Adrenal gland (tissue), 12 donors: ENCODE results near the gene PCDHGA8. TPM values are rescaled to one million over a fixed set of nuclear protein-coding genes. Genes with fewer than 3 reads are reported as not detected.
A peak's percentile ranks its signal among the peaks of the same experiment; 100 is the strongest.

Source experiments
- DNase-seq, 7 donors: peaks; one replicate each; pipeline ENCODE4 v3.0.0-alpha.2; 2019 to 2020
- H3K27ac ChIP-seq, 5 donors: fragments of 200-600 bp; sonication (generic) in 4 of 5; 1 replicate in 3 of 5; 2 replicates in 2 of 5; pipeline versions ENCODE4 v1.5.1 to v1.8.0; 2016 to 2020; ENCODE audit warnings: mild to moderate bottlenecking in 1 of 5
- H3K27me3 ChIP-seq: fragments of 200-600 bp; 2 replicates; pipeline ENCODE4 v1.8.0; 2021
- H3K36me3 ChIP-seq, 2 donors: fragments of 200-600 bp; replicated peaks in 1 of 2; 1 replicate in 1 of 2; 2 replicates in 1 of 2; pipeline versions ENCODE4 v1.5.1 to v1.8.0; 2018 to 2022
- H3K4me1 ChIP-seq, 2 donors: fragments of 200-600 bp; replicated peaks in 1 of 2; 1 replicate in 1 of 2; 2 replicates in 1 of 2; pipeline versions ENCODE4 v1.5.1 to v1.8.0; 2018 to 2021
- H3K4me3 ChIP-seq, 4 donors: fragments of 200-600 bp; sonication (generic) in 3 of 4; one replicate each; pipeline ENCODE4 v1.5.1; 2016 to 2018
- H3K9me3 ChIP-seq, 3 donors: fragments of 200-600 bp; sonication (generic) in 1 of 3; replicated peaks in 1 of 3; 1 replicate in 2 of 3; 2 replicates in 1 of 3; pipeline versions ENCODE4 v1.5.1 to v1.8.0; 2016 to 2021
- CTCF ChIP-seq, 6 experiments: fragments of 450-650 bp in 4 of 6; fragments of 200-600 bp in 2 of 6; sonication (generic) in 1 of 6; IDR thresholded peaks; 1 replicate in 5 of 6; 2 replicates in 1 of 6; pipeline versions ENCODE4 v1.5.1 to v1.8.0; 2016 to 2021; ENCODE audit warnings: antibody characterized with exemption in 6 of 6, mild to moderate bottlenecking in 2 of 6, moderate library complexity in 1 of 6
- POLR2A ChIP-seq, 2 donors: fragments of 450-650 bp; IDR thresholded peaks; one replicate each; pipeline ENCODE4 v1.6.1; 2017; ENCODE audit warnings: antibody characterized with exemption in 2 of 2, mild to moderate bottlenecking in 2 of 2, moderate library complexity in 1 of 2
- WGBS, 4 donors: extraction: QIAGEN DNeasy Blood & Tissue Kit in 2 of 4; methylation state at CpG; one replicate each; pipeline versions ENCODE4 v1.1.5 to v1.1.7; 2013 to 2017; 5-methylcytosine and 5-hydroxymethylcytosine counted together
- intact Hi-C, 2 donors: fragments of 100-400 bp; cut with DNase I; formaldehyde crosslinking; loops; one replicate each; pipeline versions ENCODE4 v1.14.1 to v1.15.0; 2022 to 2023
- polyA plus RNA-seq, 3 donors: library from polyadenylated mRNA; stranded (reverse); fragments of 200-250 nt in 2 of 3; fragments of 350-450 nt in 1 of 3; fragmentation: Illumina TruSeq in 1 of 3; extraction: RNeasy Lipid Tissue Mini Kit (QIAGEN cat#74804) in 1 of 3; gene quantifications; one replicate each; pipeline ENCODE4 v1.2.3, GENCODE V29; 2013 to 2014
- total RNA-seq, 9 donors: library from RNA; depleted of rRNA in 4 of 9; stranded (reverse); fragments of >200 nt in 4 of 9; fragments of 120-200 nt in 1 of 9; fragmentation: NEBNext Ultra II Directional in 1 of 9; extraction: Animal tissue kit (Norgen Biotek cat#: 25700) in 1 of 9; gene quantifications; one replicate each; pipeline versions ENCODE4 v1.1.0 to v1.2.4, GENCODE V29; 2013 to 2023
- donor health status: healthy with polysubstance abuse.
- donor health status: Bipolar disorder and iron deficiency.
- donor health status: DM: yes; HTN: yes; CAD: no.
- donor health status: DM: no; HTN: no; CAD: no.
- donor health status: DM: no; HTN: no; CAD: no.
- donor health status: DM: yes; HTN: yes; CAD: no.

PCDHGA8 gene
- total and polyA plus RNA-seq, 12 donors = 0.06 to 4.0 (median 0.82) TPM

- Histone ChIP-seq H3K4me3 (no peak overlapping the region), H3K27me3 (no peaks in the 10 kb centered on the region), H3K4me1 (no peaks in the 10 kb centered on the region), H3K36me3 (no peaks in the 10 kb centered on the region), H3K27ac (no peak overlapping the region), H3K9me3 (peaks cover 0 to 18% (median 14%) of the 10 kb centered on the region in 3 donors)
- TF ChIP-seq CTCF (IDR thresholded peaks at IDR 0.05) (no peak), POLR2A (IDR thresholded peaks at IDR 0.05) (no peak)
- 24 to 59% (median 25%) methylated on average over 9 to 34 of the region's 36 CpGs for WGBS, 4 donors
- DNase-seq = no peak
- intact Hi-C loops = no loop called here
Observed at GRCh38 chr5:141351591-141351990, 40.8 kb upstream of the PCDHGA8 start.

- Histone ChIP-seq H3K27ac (no peak within 1 kb of the TSS), H3K4me1 (no peaks in the 10 kb centered on the region), H3K27me3 (no peaks in the 10 kb centered on the region), H3K36me3 (no peaks in the 10 kb centered on the region), H3K4me3 (peak within 1 kb of the TSS in 1 of 4 donors; percentile 45), H3K9me3 (peaks cover 0 to 14% (median 13%) of the 10 kb centered on the region in 3 donors)
- TF ChIP-seq CTCF (IDR thresholded peaks at IDR 0.05) (peak in 3 of 6 experiments; percentile 13 to 45 (median 17)), POLR2A (IDR thresholded peaks at IDR 0.05) (no peak)
- intact Hi-C loops = no loop called here
- DNase-seq = no peak
- WGBS, 4 donors = 11 to 16% (median 14%) methylated on average over 26 to 29 of the region's 29 CpGs
Observed at GRCh38 chr5:141354900-141355469, 37.4 kb upstream of the PCDHGA8 start, which contains the start of gene PCDHGA4. Gene PCDHGA4 (plus strand): TSS chr5:141355021. CDS start chr5:141355108, 87 bp downstream.

GRCh38 chr5:141355641-141356040, 36.8 kb upstream of the PCDHGA8 start:
- 40 to 63% (median 47%) methylated on average over 24 of the region's 24 CpGs for WGBS, 4 donors
- TF ChIP-seq POLR2A (IDR thresholded peaks at IDR 0.05) = no peak
- TF ChIP-seq CTCF (IDR thresholded peaks at IDR 0.05) = no peak
- no peaks in the 10 kb centered on the region for H3K36me3 ChIP-seq
- no peaks in the 10 kb centered on the region for H3K27me3 ChIP-seq
- intact Hi-C loops = no loop called here
- no peaks in the 10 kb centered on the region for H3K4me1 ChIP-seq
- peak overlapping the region in 1 of 4 donors; percentile 45 for H3K4me3 ChIP-seq
- peaks cover 0 to 15% (median 14%) of the 10 kb centered on the region in 3 donors for H3K9me3 ChIP-seq
- no peak overlapping the region for H3K27ac ChIP-seq
- no peak for DNase-seq

GRCh38 chr5:141356133-141356532, 36.3 kb upstream of the PCDHGA8 start:
- TF ChIP-seq POLR2A (IDR thresholded peaks at IDR 0.05) = no peak
- TF ChIP-seq CTCF (IDR thresholded peaks at IDR 0.05) = no peak

More at GRCh38 chr5:141356133-141356532, 36.3 kb upstream of the PCDHGA8 start:
- intact Hi-C loops = no loop called here
- H3K27ac ChIP-seq = no peak overlapping the region
- no peaks in the 10 kb centered on the region for H3K27me3 ChIP-seq
- no peaks in the 10 kb centered on the region for H3K36me3 ChIP-seq
- no peak overlapping the region for H3K4me3 ChIP-seq
- H3K9me3 ChIP-seq = peaks cover 0 to 20% (median 14%) of the 10 kb centered on the region in 3 donors
- 64 to 80% (median 71%) methylated on average over 5 of the region's 5 CpGs for WGBS, 4 donors
- DNase-seq = no peak
- H3K4me1 ChIP-seq = no peaks in the 10 kb centered on the region
